GM18868 (cell line): Measurements from ENCODE around the gene CPNE6.

Experiments used
- ATAC-seq: cut with Tn5 transposase; IDR thresholded peaks from one replicate; pipeline ENCODE4 v1.9.1; 2021; ENCODE audit warnings: mild to moderate bottlenecking, moderate library complexity; ENCODE audit not compliant: unreplicated experiment

The CPNE6 gene

GRCh38 chr14:24068711-24069410 is 2.5 kb upstream of the CPNE6 start:
- ATAC-seq: no peak

GRCh38 chr14:24069411-24069735 is 2.0 kb upstream of the CPNE6 start:
- no peak for ATAC-seq

GRCh38 chr14:24070285-24071143 is 848 bp upstream of the CPNE6 start:
- ATAC-seq: no peak

GRCh38 chr14:24071836-24072430 is 571 bp downstream of the CPNE6 start:
- ATAC-seq: no peak

GRCh38 chr14:24072436-24072835 is 1.1 kb downstream of the CPNE6 start:
- no peak for ATAC-seq

GRCh38 chr14:24072881-24073877 is 1.8 kb downstream of the CPNE6 start:
- no peak for ATAC-seq

- no peak for ATAC-seq
These were observed 3.5 kb downstream of the CPNE6 start for GRCh38 chr14:24074625-24075484.

- ATAC-seq: peak; percentile 76
These were observed 4.3 kb downstream of the CPNE6 start for GRCh38 chr14:24075485-24076301.

- ATAC-seq: no peak
These were observed 4.9 kb downstream of the CPNE6 start for GRCh38 chr14:24076302-24076601.

- no peak for ATAC-seq
These were observed 5.7 kb downstream of the CPNE6 start for GRCh38 chr14:24077086-24077485.

GRCh38 chr14:24078146-24078545 is 6.8 kb downstream of the CPNE6 start:
- ATAC-seq: no peak

GRCh38 chr14:24079491-24080141 is 8.3 kb downstream of the CPNE6 start:
- ATAC-seq: no peak

GRCh38 chr14:24080142-24080530 is 8.8 kb downstream of the CPNE6 start:
- ATAC-seq: no peak

GRCh38 chr14:24080888-24081738 is 9.8 kb downstream of the CPNE6 start:
- ATAC-seq: peak; percentile 94

- no peak for ATAC-seq
These were observed 10.4 kb downstream of the CPNE6 start for GRCh38 chr14:24081739-24082211.

GRCh38 chr14:24082411-24083080 is 11.2 kb downstream of the CPNE6 start:
- ATAC-seq: no peak

- no peak for ATAC-seq
These were observed 12.1 kb downstream of the CPNE6 start for GRCh38 chr14:24083462-24083861.
